COR-L47 (cell line): ENCODE data around the gene LHPP.

ENCODE experiments used
- DNase-seq: peaks from one replicate; lab custom pipeline; 2025; lab: John Stamatoyannopoulos, UW

The LHPP gene

DNA sequence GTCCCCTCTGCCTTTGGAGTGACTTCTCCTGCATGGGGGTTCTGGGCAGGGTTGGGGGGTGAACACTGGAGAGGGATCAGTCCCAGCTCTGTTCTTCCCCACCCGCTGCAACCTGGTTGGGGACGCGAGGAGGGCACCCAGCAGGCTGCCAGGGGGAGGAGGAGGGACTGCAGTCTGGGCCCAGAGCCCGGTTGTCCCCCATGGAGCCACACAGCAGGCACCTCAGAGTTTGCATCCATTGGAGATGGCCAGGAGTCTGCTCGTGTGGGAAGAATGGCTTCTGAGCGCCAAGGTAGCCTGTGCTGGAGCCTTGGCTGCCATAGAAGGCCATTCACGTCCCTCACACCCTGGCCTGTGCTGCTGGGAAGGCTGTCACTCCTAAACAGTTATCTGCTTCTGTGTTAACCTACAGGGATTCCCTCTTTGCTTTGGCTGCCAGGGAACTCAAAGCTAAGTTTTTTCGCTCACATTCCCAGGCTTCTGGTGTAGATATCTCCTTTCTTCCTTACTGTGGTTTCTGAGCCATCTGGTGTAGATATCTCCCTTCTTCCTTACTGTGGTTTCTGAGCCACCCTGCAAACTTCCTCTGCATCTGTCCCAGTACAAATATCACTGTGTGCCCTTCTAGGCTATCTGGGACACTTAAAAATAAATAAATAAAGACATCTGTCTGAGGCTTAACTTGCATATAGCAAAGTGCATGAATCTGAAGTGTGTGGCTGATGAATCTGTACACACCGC is 133.7 kb downstream of the LHPP start:
- DNase-seq: no peak

DNA sequence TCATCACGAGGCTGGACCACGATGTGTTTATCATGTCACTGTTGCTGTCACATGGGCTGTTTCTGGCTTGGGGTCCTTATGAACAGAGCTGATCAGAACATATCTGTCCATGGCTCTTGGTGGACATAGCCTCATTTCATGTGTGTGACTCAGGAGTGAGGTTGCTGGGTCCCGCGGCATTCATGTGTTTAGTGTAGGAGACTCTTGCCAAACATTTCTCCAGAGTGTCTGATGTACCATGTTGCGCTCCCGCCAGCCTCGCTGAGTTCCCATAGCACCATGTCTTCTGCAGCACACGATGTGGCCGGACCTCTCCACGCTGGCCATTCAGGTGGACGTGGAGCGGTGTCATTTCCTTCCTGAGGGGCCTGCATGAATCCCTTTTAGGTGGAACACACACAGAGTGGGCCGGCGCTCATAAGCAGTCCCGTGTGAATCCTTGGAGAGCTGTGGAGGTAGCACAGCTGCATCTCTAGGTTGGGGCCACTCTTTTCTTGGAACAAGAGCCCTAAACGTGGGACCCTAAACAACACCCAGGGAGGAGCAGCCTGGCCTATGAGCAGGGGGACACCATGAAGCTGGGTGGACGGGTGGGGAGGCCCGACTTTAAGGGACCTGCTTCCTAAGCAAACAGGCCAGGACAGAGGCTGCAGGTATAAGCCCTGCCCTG is 134.6 kb downstream of the LHPP start:
- no peak for DNase-seq

DNA sequence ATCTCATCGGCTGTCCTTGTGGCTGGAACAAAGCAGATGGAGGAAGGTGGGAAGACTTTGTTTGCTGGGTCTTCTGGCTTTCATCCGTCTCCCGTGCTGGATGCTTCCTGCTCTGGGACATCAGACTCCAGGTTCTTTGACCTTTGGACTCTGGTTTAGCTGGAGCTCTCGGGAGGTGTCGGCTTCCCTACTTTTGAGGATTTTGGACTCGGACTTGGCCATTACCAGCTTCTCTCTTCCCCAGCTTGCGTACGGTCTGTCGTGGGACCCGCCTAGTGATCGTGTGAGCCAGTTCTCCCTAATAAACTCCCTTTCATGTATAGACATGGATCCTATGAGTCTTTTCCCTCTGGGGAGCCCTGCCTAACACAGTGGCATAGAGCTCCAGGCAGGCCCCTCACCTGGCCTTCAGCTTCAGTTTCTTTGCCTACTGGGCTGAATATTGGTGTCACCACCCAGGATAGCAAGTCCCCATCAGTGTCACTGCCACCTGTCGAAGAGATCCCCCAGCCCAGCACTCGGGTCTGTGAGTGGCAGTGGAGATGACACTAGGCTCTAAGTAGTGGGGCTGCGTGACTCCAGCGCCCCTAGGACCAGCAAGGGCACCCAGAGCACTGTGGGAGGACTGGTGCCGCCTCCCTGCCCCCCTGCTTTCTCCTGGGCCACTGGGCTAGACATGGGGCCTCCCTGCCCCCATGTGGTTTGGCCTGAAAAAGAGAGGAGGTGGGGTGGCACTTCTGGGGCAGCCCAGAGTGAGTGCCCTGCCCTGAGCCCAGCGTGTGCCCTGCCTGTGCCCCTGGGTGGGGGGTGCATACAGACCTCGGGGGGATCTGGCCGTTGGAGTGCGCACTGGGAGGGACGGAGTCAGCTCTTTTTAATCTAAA is 135.6 kb downstream of the LHPP start:
- DNase-seq: no peak

DNA sequence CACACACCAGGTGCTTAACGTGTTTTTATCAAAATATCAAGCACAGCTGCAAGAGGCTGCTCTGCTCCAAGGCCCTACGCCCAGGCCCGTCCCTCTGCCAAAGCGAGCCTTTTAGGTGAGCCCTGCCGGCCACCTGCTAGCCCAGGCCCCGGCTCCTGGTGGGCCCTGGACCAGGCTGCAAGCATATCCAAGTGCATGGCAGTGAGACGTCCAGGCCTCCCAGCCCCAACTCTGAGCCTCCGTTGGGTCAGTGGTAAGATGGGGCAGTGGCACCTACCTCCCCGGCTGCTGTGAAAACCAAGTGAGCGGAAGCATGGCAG is 136.2 kb downstream of the LHPP start:
- DNase-seq: no peak

DNA sequence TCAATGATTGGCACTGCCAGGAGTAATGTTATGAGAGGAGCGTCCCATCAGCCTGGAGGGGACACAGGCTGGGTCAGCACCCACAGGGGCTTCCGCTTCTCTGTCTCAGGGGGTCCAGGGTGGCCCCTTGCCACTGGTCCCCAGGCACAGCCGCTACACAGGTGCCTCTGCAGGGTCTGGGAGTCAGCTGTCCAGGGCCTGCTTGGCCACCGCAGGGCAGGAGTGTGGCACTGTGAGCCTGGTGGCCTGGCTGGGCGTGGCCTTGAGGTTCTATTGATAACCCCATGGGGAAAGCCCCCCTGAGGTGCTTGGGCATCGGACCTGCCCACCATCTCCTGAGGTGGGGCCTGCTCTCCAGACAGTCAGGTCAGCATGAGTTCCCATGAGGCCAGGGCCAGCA is 136.6 kb downstream of the LHPP start:
- no peak for DNase-seq

DNA sequence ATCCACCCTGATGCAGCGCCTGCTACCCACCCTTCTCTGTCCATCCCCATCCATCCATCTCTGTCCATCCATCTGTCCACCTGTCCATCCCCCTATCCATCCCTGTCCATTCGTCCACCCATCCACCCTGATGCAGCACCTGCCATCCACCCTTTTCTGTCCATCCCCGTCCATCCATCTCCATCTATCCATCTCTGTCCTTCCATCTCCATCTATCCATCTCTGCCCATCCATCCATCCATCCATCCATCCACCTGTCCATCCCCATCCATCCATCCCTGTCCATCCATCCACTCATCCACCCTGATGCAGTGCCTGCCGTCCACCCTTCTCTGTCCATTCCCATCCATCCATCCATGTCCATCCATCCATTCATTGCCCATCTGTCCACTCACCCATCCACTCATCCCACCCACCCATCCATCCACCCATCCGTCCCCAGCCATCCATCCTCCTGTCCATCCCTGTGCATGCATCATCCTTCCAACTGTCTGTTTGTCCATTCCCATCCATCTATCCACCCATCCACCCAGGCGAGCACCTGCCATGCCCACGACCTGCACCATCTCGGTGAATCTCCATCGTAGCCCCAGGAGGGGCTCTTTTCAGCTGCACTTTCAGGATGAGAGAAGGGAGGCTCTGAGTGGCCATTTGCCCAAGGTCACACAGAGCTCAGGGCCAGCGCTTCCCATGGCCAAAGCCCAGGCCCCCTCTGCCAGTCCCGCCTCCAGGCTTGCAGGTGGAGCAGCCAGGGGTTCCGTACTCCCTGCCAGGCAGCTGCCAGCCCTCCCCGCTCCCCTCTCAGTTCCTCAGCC is 137.4 kb downstream of the LHPP start:
- DNase-seq: no peak

DNA sequence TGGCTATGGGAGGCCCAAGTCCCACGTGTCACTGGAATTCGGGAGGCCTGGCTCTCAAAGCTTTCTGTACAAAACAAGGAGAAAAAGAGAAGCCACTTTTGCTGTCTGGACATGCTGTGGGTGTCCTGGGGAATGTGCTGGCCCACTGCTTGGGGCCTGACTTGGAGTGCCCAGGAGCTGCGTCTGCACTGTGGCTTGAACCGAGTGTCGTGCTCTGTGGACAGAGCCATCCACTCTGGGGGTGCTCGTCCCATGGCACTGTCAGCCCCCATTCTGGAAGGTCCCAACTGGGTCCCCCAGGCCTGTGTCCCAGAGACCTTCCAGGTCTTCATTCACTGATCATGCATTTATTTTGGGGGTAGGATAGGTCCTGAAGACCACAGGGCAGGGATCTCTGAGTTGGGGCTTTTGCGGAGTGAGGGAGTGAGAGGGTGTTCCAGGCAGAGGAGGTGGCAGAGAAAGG is 138.0 kb downstream of the LHPP start:
- DNase-seq: no peak

DNA sequence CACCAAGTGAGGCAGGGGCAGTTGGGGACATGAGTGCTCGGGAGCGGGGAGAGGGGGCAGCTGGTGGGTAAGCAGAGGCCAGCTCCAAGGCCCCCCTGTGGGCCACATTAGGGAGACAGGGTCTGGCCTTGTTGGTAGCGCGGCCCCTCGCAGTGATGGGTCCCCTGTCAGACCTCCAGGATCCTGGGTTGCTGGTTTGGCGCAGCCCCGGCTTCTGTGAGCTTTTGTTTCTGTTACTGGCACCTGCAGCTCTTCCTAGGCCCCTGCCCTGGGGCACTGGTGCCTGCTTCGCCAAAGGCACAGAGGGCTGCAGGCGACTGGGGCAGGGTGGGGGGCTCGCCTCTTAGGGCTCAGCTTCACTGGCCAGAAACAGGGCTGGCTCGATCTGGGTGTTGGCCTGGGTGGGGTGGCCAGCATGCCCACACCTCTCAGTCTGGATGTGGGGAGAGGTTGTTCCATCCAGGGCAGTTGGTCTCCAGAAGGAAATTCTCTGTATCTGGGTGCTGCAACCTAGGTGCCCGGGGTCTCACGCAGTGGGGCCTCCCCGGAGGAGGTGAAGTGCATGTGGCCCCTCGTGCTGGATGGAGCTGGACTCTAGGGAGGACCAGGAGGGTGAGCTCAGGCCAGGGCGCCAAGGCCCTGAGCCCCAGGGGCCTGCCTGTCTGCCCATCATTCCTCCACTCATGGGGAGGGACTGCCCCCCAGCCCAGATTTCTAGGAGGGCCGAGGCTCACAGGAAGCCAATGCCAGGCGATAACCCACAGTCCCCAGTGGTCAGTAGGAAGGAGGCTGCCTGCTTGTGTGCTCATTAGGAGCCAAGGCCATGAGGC is 138.6 kb downstream of the LHPP start:
- DNase-seq: no peak

DNA sequence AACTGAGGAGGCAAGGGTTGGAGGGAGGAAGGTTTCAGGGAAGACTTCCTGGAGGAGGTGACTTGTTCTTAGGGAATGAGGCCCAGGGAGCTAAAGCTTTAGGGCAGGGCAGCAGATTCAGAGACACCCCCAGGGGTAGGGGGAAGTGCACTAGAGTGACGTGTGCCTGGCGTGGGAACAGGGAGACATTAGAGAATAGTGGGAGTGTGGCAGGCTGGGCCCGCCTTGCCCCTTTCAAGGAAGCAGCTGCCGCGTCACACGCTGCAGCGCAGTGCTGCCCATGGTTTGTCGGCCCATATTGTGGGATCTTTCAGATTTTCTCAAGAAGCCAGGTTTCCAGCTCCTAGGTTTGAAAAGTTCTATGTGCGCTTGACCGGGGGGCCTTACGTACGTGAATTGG is 139.4 kb downstream of the LHPP start:
- no peak for DNase-seq

DNA sequence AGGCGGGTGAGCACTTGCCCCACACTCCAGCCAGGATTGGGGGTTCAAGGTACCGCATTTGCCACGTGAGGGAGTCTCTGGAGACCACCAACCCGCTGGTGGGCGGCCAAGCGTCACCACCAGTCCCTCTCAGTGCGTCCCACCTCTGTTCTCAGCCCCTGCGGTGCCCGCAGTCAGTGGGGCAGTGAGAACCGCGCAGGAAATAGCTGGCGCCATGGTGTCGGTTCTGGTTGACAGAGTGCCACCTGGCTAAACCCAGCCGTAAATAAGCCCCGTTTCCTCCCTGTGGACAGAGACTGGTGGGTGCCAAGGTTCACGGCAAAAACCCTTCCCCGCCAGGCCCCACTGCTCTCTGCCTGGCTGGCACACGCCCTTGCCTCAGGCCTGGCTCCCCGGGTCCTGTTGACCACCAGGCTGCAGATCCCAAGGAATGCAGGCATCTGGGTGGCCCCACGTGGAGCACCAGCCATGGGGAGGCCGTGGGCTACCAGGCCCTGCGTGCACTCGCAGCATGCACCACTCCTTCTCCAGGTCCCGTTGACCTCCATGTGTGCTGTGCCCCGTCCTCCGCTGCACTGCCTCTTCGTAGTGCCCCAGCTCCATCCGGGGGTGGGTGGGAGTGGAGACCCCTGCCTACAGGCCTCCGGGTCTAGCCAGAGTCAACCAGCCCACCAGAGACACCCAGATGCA is 140.0 kb downstream of the LHPP start:
- DNase-seq: no peak

DNA sequence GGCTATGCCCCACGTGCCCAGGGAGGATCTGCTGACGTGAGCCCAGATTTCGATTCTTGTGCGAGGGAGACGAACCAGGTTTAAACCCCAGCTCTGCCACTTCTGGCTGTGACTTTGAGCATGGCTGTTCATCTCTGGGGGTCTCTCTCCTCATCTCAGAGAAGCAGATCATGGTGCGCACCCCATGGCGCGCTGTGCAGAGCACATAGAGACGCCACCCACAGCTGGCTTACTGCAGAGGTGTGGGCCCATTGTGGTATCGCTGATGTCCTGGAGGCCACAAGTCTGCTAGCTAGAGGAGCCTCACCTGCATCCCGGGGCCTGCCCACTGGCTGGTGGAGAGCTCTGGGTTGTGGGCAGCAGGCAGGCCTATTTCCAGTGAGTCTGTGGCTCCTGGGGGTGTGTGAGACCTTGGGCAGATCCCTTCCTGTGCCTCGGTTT is 140.5 kb downstream of the LHPP start:
- no peak for DNase-seq

DNA sequence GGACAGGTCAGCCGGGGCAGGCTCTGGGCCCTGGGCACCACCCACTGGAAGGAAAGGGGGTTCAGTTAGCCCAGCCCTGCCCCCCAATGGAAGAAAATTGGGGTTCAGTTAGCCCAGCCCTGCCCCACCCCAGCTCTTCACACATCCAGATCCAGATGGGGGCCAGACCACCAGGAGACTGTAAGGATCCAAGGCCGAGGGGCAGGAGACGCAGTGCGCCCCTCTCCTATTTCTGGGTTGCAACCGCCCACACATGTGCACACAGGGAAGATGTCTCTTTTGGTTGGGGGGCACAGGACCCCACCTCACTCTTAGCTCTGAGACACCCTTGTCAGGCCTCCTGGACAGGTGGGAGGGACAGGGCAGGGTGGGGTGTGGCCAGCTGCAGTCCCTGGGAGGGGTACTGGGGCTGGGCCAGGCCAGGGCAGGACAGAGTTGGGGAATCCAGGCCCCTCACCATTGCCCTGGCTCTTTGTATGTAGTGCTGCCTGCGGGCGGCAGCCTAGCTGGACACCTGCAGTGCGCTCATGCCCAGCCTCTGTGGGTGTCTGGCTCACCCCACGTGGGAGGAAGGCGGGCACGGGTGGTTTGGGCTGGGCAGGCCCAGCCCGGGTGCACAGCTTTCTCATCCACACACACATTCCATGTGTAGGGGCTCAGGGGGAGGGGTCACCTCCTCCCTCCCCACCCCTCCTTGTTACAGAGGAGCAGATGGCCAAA is 141.2 kb downstream of the LHPP start:
- DNase-seq: no peak

DNA sequence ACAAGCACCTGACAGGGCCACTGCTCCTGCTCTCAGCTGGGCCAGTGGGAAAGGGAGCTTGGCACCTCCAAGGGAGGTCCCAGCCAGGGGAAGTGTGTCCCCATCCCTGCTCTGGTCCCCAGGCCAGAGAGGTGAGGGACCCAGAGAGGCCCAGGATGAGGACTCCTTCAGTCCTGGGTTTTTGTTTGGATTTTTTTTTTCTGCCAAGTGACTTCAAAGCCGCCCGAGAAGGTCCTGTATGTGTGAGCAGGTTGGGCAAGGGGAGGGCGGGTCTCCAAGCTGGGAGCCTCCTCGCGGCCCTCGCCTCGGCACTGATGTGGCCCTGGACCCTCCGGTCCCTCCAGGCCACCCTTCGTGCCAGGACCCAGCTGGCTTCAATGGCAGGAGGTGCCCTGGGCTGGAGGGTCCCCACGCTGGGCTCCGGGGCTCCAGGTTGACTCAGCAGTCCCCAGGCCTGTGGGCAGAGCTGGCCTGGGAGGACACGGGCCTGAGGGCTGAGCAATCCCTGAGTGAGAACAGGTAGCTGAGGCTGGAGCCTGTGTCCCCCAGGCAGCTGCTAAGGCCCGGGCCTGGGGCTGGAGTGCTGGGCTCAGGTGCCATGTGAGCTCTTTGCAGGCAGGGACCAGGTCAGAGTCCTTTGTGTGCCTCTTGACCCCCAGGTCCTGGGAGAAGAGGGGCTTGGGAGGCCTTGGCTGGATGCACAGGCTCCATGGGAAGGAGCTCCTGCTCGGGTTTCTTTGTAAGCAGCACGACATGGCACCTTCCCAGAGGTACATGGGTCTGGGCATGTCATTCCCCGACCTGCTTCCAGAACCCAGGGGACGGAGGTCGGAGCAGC is 142.0 kb downstream of the LHPP start:
- no peak for DNase-seq

DNA sequence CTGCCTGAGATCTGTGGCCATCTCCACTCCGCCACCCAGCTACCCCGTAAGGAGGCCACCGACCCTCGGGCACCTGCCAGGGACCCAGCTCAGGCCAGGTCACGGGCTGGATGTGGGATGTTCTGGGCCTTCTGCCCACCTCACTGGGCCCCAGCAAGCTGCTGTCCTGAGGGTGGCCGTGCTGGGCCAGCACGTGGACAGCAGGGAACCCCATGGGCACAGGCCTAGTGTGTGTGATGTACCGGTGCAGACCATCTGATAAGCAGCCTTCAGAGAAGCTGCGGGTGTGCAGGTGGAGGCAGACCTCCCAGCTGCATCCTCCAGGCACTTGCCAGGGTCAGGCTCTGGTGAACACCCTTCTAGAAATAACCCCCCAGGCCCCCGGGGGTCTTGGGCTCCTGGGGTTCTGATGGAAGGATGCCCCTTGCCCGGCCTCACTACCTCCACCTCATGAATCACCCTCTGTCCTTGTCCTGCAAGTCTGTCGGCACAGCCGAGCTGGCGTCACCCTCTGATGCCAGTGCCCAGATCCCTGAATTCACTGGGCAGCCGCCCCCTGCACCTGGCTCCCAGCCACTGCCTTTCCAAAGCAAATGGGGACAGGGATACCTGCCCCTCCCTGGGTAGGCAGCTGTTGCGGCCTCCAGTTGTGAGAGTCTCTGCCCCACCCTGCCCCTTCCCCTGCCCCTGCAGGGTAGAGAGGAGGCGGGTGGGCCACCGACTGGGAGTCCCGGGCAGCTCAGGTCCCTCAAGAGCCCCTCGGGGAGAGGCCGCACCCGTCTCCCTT is 142.8 kb downstream of the LHPP start:
- DNase-seq: no peak

DNA sequence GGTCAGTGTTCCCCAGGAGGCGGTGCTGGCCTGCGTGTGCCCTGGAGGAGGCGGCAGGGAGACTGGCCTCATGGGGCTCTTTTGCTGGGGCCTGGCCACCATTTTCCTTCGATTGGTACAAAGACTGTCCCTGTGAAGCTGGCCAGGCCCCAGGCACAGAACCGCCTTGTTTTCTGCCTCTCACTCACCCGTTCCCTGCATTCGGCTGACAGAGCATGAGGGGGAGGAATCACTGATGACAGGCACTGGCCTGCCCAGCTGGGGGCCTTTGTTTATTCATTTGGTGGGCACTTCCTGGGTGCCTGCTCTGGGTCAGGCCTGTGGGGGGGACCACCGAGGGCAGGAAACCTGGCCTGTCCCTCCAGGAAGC is 143.4 kb downstream of the LHPP start:
- DNase-seq: no peak

DNA sequence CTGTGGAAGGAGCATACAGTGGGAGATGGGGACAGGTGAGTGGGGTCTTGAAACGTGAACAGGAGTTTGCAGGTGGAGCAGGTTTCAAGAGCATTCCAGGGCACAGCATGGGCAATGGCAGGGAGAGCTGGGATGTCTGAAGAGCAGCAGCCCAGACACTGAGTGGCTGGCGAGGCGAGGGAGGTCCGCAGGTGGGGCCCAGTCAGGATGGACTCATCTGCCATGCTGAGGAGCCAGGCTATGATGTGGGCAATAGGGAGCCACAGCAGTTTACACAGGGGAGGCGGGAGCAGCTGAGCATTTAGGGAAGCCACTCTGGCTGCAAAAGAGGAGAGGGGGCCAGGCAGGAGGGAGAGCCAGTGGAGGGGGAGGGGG is 143.8 kb downstream of the LHPP start:
- DNase-seq: no peak

DNA sequence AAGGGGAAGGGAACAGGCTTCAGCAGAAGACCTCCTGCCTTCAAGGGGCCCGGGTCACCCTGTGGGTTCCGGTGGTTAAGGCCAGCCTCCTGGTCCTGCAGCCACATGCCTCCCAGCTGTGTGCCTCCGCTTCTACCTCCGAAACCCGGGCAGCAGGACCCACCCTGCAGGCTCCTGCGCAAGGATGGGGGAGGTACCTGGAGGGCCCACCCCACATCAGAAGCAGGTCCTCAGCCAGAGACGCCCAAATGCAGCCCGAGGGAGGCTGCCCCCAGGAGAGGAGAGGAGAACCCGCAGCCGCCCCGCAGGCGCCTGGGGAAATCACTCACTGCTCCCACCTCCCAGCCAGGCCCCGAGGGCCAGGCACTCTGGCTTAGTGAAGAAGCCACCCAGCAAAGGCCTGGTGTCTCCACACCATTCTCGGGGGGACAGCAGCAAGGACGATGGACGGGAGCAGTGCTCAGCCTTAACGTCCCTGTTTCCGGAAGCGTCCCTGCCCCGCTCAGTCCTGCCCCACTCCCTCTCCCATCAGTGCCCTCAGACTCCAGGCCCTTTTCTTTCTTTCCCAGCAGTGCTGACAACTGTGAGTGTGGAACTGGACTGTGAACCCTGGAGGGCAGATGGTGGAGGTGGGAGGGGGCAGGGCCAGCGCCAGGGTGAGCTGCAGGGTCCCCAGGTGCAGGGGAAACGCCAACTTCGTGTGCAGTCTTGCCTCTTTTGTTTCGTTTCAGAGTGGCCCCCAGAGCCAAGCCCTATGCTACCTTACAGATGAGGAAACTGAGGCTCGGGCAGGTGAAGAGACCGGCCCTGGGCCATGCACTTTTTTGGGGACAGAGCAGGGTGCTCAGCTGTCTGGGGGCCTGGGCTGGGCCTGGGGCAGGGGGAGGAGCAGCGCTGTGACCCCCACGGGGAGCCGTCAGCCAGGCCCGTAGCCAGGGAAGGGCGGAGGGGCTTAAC is 144.5 kb downstream of the LHPP start:
- DNase-seq: no peak
